ENCODE results near the gene KCNT2. TPM values are rescaled to one million over a fixed set of nuclear protein-coding genes. Genes with fewer than 3 reads are reported as not detected.
A peak's percentile ranks its signal among the peaks of the same experiment; 100 is the strongest.

The KCNT2 gene
- total and polyA plus RNA-seq, 4 donors: 11.2 to 43.1 (median 23.3) TPM

- Histone ChIP-seq H3K27me3 (ENCODE audit: control insufficient read depth, insufficient read depth, low read length) (no peaks in the 10 kb centered on the region), H3K4me3 (ENCODE audit: low read depth, low read length) (no peak overlapping the region), H3K9me3 (ENCODE audit: control insufficient read depth, insufficient read depth, low read length) (no peaks in the 10 kb centered on the region), H3K27ac (ENCODE audit: low read depth, low read length) (no peak overlapping the region), H3K36me3 (ENCODE audit: control insufficient read depth, insufficient read depth, low read length) (no peaks in the 10 kb centered on the region), H3K4me1 (ENCODE audit: control insufficient read depth, insufficient read depth, low read length) (no peaks in the 10 kb centered on the region)
- DNase-seq (ENCODE audit: low read depth in 4 of 6, low spot score in 6 of 6): peak in 1 of 6 donors; percentile 29
These were observed 163.6 kb downstream of the KCNT2 start for GRCh38 chr1:196444634-196445033.

DNA sequence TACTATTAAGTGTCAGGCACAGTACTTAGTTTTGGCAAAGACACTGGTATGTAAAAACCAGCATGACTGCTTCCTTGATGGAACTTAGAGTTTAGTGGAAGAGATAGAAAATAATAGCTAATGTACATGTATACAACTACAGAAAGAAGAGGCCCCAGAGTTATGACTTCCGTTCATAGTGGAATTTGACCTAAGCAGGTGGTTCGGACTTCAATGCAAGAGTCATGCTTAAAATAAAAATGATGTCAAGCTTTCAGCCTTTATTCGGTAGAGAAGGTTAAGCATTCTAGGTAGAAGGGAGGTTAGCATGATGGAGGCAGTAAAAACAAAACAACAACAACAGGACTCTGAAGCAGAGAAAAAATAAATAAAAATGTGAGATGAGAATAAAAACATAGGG lies 165.9 kb downstream of the KCNT2 start:
- DNase-seq (ENCODE audit: low read depth in 4 of 6, low spot score in 6 of 6): no peak
- no CpG with 5 or more reads among the region's 3 CpGs for WGBS (ENCODE audit: insufficient coverage)

GRCh38 chr1:196440711-196441110 lies 167.5 kb downstream of the KCNT2 start:
- no CpG with 5 or more reads among the region's 1 CpG for WGBS (ENCODE audit: insufficient coverage)
- Histone ChIP-seq H3K4me1 (ENCODE audit: control insufficient read depth, insufficient read depth, low read length) (no peaks in the 10 kb centered on the region), H3K36me3 (ENCODE audit: control insufficient read depth, insufficient read depth, low read length) (no peaks in the 10 kb centered on the region), H3K9me3 (ENCODE audit: control insufficient read depth, insufficient read depth, low read length) (no peaks in the 10 kb centered on the region), H3K27me3 (ENCODE audit: control insufficient read depth, insufficient read depth, low read length) (no peaks in the 10 kb centered on the region), H3K4me3 (ENCODE audit: low read depth, low read length) (no peak overlapping the region), H3K27ac (ENCODE audit: low read depth, low read length) (no peak overlapping the region)
- DNase-seq (ENCODE audit: low read depth in 4 of 6, low spot score in 6 of 6): no peak

More for the DNA sequence above, 165.9 kb downstream of the KCNT2 start:
- Histone ChIP-seq H3K4me3 (ENCODE audit: low read depth, low read length) (no peak overlapping the region), H3K36me3 (ENCODE audit: control insufficient read depth, insufficient read depth, low read length) (no peaks in the 10 kb centered on the region), H3K27ac (ENCODE audit: low read depth, low read length) (no peak overlapping the region), H3K4me1 (ENCODE audit: control insufficient read depth, insufficient read depth, low read length) (no peaks in the 10 kb centered on the region), H3K9me3 (ENCODE audit: control insufficient read depth, insufficient read depth, low read length) (no peaks in the 10 kb centered on the region), H3K27me3 (ENCODE audit: control insufficient read depth, insufficient read depth, low read length) (no peaks in the 10 kb centered on the region)

DNA sequence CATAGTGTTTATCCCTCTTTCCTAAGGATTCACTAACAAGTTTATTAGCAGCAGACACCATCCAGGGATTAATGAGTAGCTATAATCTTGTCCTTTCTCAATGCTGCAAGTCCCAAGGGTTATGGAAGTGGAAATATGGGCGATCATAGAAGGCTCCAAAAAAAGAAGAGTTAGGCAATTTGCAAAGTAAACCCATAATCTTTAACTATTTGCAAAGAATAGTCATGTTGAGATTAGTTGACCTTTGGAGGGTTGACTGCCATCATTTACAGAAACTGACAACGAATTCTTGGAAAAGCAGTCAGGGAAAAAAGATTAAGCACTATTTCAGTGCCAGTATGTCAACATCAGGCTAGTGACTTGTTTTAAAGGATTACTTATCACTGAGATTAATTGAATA lies 169.9 kb downstream of the KCNT2 start:
- Histone ChIP-seq H3K27ac (ENCODE audit: low read depth, low read length) (no peak overlapping the region), H3K36me3 (ENCODE audit: control insufficient read depth, insufficient read depth, low read length) (no peaks in the 10 kb centered on the region), H3K4me1 (ENCODE audit: control insufficient read depth, insufficient read depth, low read length) (no peaks in the 10 kb centered on the region), H3K9me3 (ENCODE audit: control insufficient read depth, insufficient read depth, low read length) (no peaks in the 10 kb centered on the region), H3K4me3 (ENCODE audit: low read depth, low read length) (no peak overlapping the region), H3K27me3 (ENCODE audit: control insufficient read depth, insufficient read depth, low read length) (no peaks in the 10 kb centered on the region)
- no peak for DNase-seq (ENCODE audit: low read depth in 4 of 6, low spot score in 6 of 6)
- no CpG with 5 or more reads among the region's 2 CpGs for WGBS (ENCODE audit: insufficient coverage)

DNA sequence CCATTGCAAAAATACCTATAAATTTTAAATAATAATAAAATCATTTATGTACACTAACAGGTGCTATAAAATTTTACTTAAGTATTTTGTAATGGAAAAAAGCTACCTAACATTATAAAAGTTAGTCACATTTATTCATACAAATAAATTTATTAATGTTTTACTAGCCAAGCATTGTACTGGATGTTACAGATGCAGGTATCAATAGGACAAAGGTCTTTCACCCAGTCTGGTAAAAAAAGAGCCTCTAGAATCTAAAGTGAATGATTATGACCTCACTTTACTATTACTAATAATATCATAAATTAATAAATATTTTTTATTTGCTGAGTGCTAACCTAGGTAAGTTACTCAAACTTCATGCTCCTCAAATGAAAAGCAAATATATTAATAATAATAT lies 170.6 kb downstream of the KCNT2 start:
- no peak for DNase-seq (ENCODE audit: low read depth in 4 of 6, low spot score in 6 of 6)
- no peaks in the 10 kb centered on the region for H3K9me3 ChIP-seq (ENCODE audit: control insufficient read depth, insufficient read depth, low read length)
- no peaks in the 10 kb centered on the region for H3K36me3 ChIP-seq (ENCODE audit: control insufficient read depth, insufficient read depth, low read length)
- no peaks in the 10 kb centered on the region for H3K27me3 ChIP-seq (ENCODE audit: control insufficient read depth, insufficient read depth, low read length)
- no peaks in the 10 kb centered on the region for H3K4me1 ChIP-seq (ENCODE audit: control insufficient read depth, insufficient read depth, low read length)
- no peak overlapping the region for H3K27ac ChIP-seq (ENCODE audit: low read depth, low read length)
- H3K4me3 ChIP-seq (ENCODE audit: low read depth, low read length): no peak overlapping the region

DNA sequence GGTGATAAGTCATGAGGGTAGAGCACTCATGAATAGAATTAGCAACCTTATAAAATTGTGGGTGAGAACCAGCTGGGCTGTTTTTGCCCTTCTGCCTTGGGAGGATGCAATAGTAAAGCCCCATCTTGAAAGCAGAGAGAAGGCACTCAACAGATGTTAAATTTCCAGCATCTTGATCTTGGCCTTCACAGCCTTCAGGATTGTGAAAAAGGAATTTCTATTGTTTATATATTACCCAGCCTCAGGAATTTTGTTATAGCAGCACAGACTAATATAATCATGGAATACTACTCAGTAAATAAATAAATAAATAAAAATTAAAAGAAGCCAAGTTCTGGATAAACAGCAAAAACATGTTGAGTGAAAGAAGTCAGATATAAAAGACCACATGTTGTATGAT lies 175.2 kb downstream of the KCNT2 start:
- no peaks in the 10 kb centered on the region for H3K4me1 ChIP-seq (ENCODE audit: control insufficient read depth, insufficient read depth, low read length)
- H3K27me3 ChIP-seq (ENCODE audit: control insufficient read depth, insufficient read depth, low read length): no peaks in the 10 kb centered on the region
- DNase-seq (ENCODE audit: low read depth in 4 of 6, low spot score in 6 of 6): no peak
- no peaks in the 10 kb centered on the region for H3K36me3 ChIP-seq (ENCODE audit: control insufficient read depth, insufficient read depth, low read length)
- H3K27ac ChIP-seq (ENCODE audit: low read depth, low read length): no peak overlapping the region
- no peak overlapping the region for H3K4me3 ChIP-seq (ENCODE audit: low read depth, low read length)
- H3K9me3 ChIP-seq (ENCODE audit: control insufficient read depth, insufficient read depth, low read length): no peaks in the 10 kb centered on the region

- H3K27ac ChIP-seq (ENCODE audit: low read depth, low read length): no peak overlapping the region
- no peaks in the 10 kb centered on the region for H3K36me3 ChIP-seq (ENCODE audit: control insufficient read depth, insufficient read depth, low read length)
- peak in 1 of 6 donors; percentile 9 for DNase-seq (ENCODE audit: low read depth in 4 of 6, low spot score in 6 of 6)
- no peak overlapping the region for H3K4me3 ChIP-seq (ENCODE audit: low read depth, low read length)
- H3K27me3 ChIP-seq (ENCODE audit: control insufficient read depth, insufficient read depth, low read length): no peaks in the 10 kb centered on the region
- no peaks in the 10 kb centered on the region for H3K4me1 ChIP-seq (ENCODE audit: control insufficient read depth, insufficient read depth, low read length)
- no CpG with 5 or more reads among the region's 5 CpGs for WGBS (ENCODE audit: insufficient coverage)
- H3K9me3 ChIP-seq (ENCODE audit: control insufficient read depth, insufficient read depth, low read length): no peaks in the 10 kb centered on the region
These were observed 180.1 kb downstream of the KCNT2 start for GRCh38 chr1:196427976-196428734.

DNA sequence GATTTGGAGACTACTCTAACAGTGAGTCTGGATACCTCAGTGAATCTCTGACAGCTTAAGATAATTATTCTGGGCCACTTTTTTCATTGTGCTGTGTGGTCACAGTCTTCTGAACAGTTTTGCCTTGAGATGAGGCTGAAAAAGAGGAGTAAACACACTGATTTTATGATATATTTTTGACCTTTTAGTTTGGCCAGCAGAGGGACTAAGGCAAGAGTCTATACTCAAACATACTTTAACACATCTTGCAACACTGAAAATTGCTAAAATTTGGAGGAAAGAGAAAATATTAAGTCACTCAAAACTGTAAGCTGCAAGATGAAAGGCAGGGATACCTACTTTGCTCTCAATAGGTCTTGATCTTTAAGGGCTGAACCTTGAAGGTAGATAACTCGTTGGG lies 182.7 kb downstream of the KCNT2 start:
- WGBS (ENCODE audit: insufficient coverage): no CpG with 5 or more reads among the region's 1 CpG
- Histone ChIP-seq H3K4me1 (ENCODE audit: control insufficient read depth, insufficient read depth, low read length) (no peaks in the 10 kb centered on the region), H3K27me3 (ENCODE audit: control insufficient read depth, insufficient read depth, low read length) (no peaks in the 10 kb centered on the region), H3K36me3 (ENCODE audit: control insufficient read depth, insufficient read depth, low read length) (no peaks in the 10 kb centered on the region), H3K27ac (ENCODE audit: low read depth, low read length) (no peak overlapping the region), H3K9me3 (ENCODE audit: control insufficient read depth, insufficient read depth, low read length) (no peaks in the 10 kb centered on the region), H3K4me3 (ENCODE audit: low read depth, low read length) (no peak overlapping the region)
- DNase-seq (ENCODE audit: low read depth in 4 of 6, low spot score in 6 of 6): no peak

GRCh38 chr1:196423612-196424011 lies 184.6 kb downstream of the KCNT2 start:
- Histone ChIP-seq H3K36me3 (ENCODE audit: control insufficient read depth, insufficient read depth, low read length) (no peaks in the 10 kb centered on the region), H3K9me3 (ENCODE audit: control insufficient read depth, insufficient read depth, low read length) (no peaks in the 10 kb centered on the region), H3K4me3 (ENCODE audit: low read depth, low read length) (no peak overlapping the region), H3K4me1 (ENCODE audit: control insufficient read depth, insufficient read depth, low read length) (no peaks in the 10 kb centered on the region), H3K27me3 (ENCODE audit: control insufficient read depth, insufficient read depth, low read length) (no peaks in the 10 kb centered on the region), H3K27ac (ENCODE audit: low read depth, low read length) (no peak overlapping the region)
- peak in 1 of 6 donors; percentile 15 for DNase-seq (ENCODE audit: low read depth in 4 of 6, low spot score in 6 of 6)

DNA sequence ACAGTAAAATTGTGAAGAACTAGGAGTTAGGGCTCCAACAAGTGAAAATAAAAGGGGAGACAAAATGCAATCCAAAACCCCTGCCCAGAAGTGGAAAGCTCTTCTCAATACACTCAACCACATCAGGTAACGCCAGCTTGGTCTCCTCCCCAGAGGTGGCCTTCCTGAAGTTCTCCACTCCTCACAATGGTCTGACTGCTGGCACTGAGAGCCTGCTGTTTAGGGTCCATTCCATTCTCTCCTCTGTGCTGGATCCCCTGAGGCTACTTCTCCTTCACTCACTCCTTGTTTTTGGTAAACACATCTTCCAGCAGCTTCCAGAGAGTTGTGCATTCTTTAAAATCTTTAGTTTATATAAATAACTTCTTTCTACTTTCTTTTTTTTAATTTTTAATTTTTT lies 189.5 kb downstream of the KCNT2 start:
- no peak overlapping the region for H3K4me3 ChIP-seq (ENCODE audit: low read depth, low read length)
- 100% methylated on average over 1 of the region's 1 CpG for WGBS (ENCODE audit: insufficient coverage)

More for the DNA sequence above, 189.5 kb downstream of the KCNT2 start:
- Histone ChIP-seq H3K4me1 (ENCODE audit: control insufficient read depth, insufficient read depth, low read length) (no peaks in the 10 kb centered on the region), H3K27me3 (ENCODE audit: control insufficient read depth, insufficient read depth, low read length) (no peaks in the 10 kb centered on the region), H3K27ac (ENCODE audit: low read depth, low read length) (no peak overlapping the region), H3K9me3 (ENCODE audit: control insufficient read depth, insufficient read depth, low read length) (no peaks in the 10 kb centered on the region), H3K36me3 (ENCODE audit: control insufficient read depth, insufficient read depth, low read length) (no peaks in the 10 kb centered on the region)
- no peak for DNase-seq (ENCODE audit: low read depth in 4 of 6, low spot score in 6 of 6)

Measured in spinal cord (tissue), 10 donors.